ENCODE measurements around the gene XRCC5. TPM values are rescaled to one million over a fixed set of nuclear protein-coding genes. Genes with fewer than 3 reads are reported as not detected.

XRCC5 gene
- polyA plus RNA-seq, 1 donor from 2014 or later = 279 TPM

DNA sequence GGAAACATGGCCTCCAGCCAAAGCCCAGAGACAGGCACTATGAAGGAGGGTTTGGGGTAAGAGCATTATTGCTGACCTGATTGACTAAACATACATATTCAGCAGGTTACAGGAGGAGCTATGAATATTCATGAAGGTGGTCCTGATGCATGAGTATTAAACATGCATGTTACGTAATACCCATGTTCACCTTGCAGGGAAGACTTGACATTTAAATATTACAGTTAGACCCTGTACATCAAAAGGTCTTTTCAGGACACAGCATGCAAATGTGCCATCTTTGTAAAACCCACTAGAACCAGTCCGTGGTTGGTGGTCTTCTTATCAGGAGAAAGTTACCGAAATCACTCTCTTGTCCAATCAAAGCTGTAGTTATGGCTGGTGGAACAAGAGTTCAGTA, 59.9 kb downstream of the XRCC5 start:
- Histone ChIP-seq H3K27ac (ENCODE audit: low read length) (no peak overlapping the region), H3K79me2 (replicated peaks; ENCODE audit: insufficient read depth, low read length) (no peaks in the 10 kb centered on the region), H2AFZ (ENCODE audit: low read depth, low read length) (no peak overlapping the region), H4K20me1 (ENCODE audit: insufficient read depth) (no peaks in the 10 kb centered on the region), H3K9me3 (ENCODE audit: low read length) (no peaks in the 10 kb centered on the region), H3K9me2 (ENCODE audit: insufficient read depth, low read length) (no peaks in the 10 kb centered on the region), H3F3A (ENCODE audit: insufficient read depth, low read length, poor library complexity, severe bottlenecking) (no peaks in the 10 kb centered on the region), H3K4me2 (ENCODE audit: low read length) (no peak overlapping the region), H3K27me3 (ENCODE audit: insufficient read depth, low read depth, low read length) (no peaks in the 10 kb centered on the region), H3K36me3 (ENCODE audit: insufficient read depth, low read length) (peaks cover 4% of the 10 kb centered on the region), H3K4me3 (ENCODE audit: low read length) (no peak overlapping the region), H3K9ac (ENCODE audit: low read length) (no peak overlapping the region)
- no peak for TF ChIP-seq CTCF (IDR thresholded peaks at IDR 0.05; ENCODE audit: poor library complexity, severe bottlenecking)
- no peak for TF ChIP-seq POLR2AphosphoS5 (IDR thresholded peaks at IDR 0.05)
- TF ChIP-seq EP300 (conservative IDR thresholded peaks at IDR 0.05; ENCODE audit: poor library complexity, severe bottlenecking) = no peak
- no peak for TF ChIP-seq EZH2 (IDR thresholded peaks at IDR 0.05; ENCODE audit: borderline replicate concordance, insufficient read depth, low read length, poor library complexity, severe bottlenecking)
- TF ChIP-seq SMC3 (conservative IDR thresholded peaks at IDR 0.05; ENCODE audit: poor library complexity) = no peak
- no peak for TF ChIP-seq RAD21 (conservative IDR thresholded peaks at IDR 0.05)
- TF ChIP-seq, protein P1, sequence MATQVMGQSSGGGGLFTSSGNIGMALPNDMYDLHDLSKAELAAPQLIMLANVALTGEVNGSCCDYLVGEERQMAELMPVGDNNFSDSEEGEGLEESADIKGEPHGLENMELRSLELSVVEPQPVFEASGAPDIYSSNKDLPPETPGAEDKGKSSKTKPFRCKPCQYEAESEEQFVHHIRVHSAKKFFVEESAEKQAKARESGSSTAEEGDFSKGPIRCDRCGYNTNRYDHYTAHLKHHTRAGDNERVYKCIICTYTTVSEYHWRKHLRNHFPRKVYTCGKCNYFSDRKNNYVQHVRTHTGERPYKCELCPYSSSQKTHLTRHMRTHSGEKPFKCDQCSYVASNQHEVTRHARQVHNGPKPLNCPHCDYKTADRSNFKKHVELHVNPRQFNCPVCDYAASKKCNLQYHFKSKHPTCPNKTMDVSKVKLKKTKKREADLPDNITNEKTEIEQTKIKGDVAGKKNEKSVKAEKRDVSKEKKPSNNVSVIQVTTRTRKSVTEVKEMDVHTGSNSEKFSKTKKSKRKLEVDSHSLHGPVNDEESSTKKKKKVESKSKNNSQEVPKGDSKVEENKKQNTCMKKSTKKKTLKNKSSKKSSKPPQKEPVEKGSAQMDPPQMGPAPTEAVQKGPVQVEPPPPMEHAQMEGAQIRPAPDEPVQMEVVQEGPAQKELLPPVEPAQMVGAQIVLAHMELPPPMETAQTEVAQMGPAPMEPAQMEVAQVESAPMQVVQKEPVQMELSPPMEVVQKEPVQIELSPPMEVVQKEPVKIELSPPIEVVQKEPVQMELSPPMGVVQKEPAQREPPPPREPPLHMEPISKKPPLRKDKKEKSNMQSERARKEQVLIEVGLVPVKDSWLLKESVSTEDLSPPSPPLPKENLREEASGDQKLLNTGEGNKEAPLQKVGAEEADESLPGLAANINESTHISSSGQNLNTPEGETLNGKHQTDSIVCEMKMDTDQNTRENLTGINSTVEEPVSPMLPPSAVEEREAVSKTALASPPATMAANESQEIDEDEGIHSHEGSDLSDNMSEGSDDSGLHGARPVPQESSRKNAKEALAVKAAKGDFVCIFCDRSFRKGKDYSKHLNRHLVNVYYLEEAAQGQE (IDR thresholded peaks at IDR 0.05; ENCODE audit: borderline replicate concordance) = no peak
- TF ChIP-seq MXI1 (conservative IDR thresholded peaks at IDR 0.05; ENCODE audit: poor library complexity, severe bottlenecking) = no peak
- no peak for TF ChIP-seq TAF1 (IDR thresholded peaks at IDR 0.05; ENCODE audit: low read depth)

DNA sequence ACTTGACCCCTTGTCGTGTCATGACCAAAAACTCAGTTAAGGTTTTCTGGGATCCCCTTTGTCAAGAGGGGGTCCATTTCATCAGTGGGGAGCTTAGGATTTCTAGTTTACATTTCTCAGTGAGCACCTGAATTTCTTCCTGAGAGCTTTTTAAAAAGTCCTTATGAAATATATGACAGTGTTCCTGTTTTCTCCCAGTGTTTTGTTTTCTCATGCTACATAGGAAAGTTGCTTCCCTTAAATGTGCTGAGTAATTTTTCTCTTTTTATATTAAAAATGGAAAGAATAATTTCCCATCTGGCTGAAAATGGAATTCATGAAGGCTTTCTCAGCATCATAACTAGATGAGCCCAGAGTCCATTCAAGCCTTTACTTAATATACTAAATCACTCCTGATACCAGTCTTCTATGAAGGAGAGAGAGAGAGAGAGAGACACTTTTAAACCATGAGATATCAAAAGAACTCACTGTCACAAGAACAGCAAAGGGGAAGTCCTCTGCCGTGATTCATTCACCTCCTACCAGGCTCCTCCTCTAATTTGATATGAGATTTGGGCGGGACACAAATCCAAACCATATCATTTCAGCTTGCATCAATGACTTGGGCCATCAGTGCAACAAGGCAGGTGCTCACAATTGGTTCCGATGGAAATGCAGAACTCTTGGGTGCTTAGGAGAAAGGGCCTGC, 61.1 kb downstream of the XRCC5 start:
- Histone ChIP-seq H3K79me2 (replicated peaks; ENCODE audit: insufficient read depth, low read length) (no peaks in the 10 kb centered on the region), H3K4me3 (ENCODE audit: low read length) (no peak overlapping the region), H3K27me3 (ENCODE audit: insufficient read depth, low read depth, low read length) (no peaks in the 10 kb centered on the region), H3K9me2 (ENCODE audit: insufficient read depth, low read length) (no peaks in the 10 kb centered on the region), H3K9me3 (ENCODE audit: low read length) (no peaks in the 10 kb centered on the region), H3K4me2 (ENCODE audit: low read length) (no peak overlapping the region), H4K20me1 (ENCODE audit: insufficient read depth) (no peaks in the 10 kb centered on the region), H3K9ac (ENCODE audit: low read length) (no peak overlapping the region), H3K27ac (ENCODE audit: low read length) (no peak overlapping the region), H2AFZ (ENCODE audit: low read depth, low read length) (no peak overlapping the region), H3F3A (ENCODE audit: insufficient read depth, low read length, poor library complexity, severe bottlenecking) (no peaks in the 10 kb centered on the region), H3K36me3 (ENCODE audit: insufficient read depth, low read length) (peaks cover 4% of the 10 kb centered on the region)
- TF ChIP-seq CTCF (IDR thresholded peaks at IDR 0.05; ENCODE audit: poor library complexity, severe bottlenecking) = no peak
- TF ChIP-seq EZH2 (IDR thresholded peaks at IDR 0.05; ENCODE audit: borderline replicate concordance, insufficient read depth, low read length, poor library complexity, severe bottlenecking) = no peak
- TF ChIP-seq TAF1 (IDR thresholded peaks at IDR 0.05; ENCODE audit: low read depth) = no peak

Data from neural cell (in vitro differentiated cells).